ENCODE data around the gene LRP5.
"Not testable (repeated sequence)": the region's sequence is repeated elsewhere in the genome, so short reads cannot be mapped to it uniquely, and the experiment has no call there.

The LRP5 gene

GRCh38 chr11:68273026-68273738, 39.2 kb upstream of the LRP5 start:
- DNase-seq = no peak
- H3K4me3 Mint-ChIP-seq = peak overlapping the region; percentile 96
- H3K4me1 Mint-ChIP-seq = peaks cover 43% of the 10 kb centered on the region
- no peaks in the 10 kb centered on the region for H3K9me3 Mint-ChIP-seq
- ATAC-seq = no peak
- no peaks in the 10 kb centered on the region for H3K27me3 Mint-ChIP-seq
- H3K36me3 Mint-ChIP-seq (ENCODE audit: low read depth) = peaks cover 5% of the 10 kb centered on the region
- peak overlapping the region; percentile 56 for H3K27ac Mint-ChIP-seq

GRCh38 chr11:68274306-68274705, 38.1 kb upstream of the LRP5 start:
- Mint-ChIP-seq H3K27me3 (no peaks in the 10 kb centered on the region), H3K27ac (peak overlapping the region; percentile 3), H3K4me3 (no peak overlapping the region), H3K36me3 (ENCODE audit: low read depth) (peaks cover 5% of the 10 kb centered on the region), H3K9me3 (no peaks in the 10 kb centered on the region), H3K4me1 (peaks cover 37% of the 10 kb centered on the region)
- DNase-seq (no peak), ATAC-seq (no peak)

GRCh38 chr11:68275721-68276507, 36.5 kb upstream of the LRP5 start:
- H3K27ac Mint-ChIP-seq = no peak overlapping the region
- no peaks in the 10 kb centered on the region for H3K36me3 Mint-ChIP-seq (ENCODE audit: low read depth)
- no peaks in the 10 kb centered on the region for H3K9me3 Mint-ChIP-seq
- peaks cover 27% of the 10 kb centered on the region for H3K4me1 Mint-ChIP-seq
- H3K4me3 Mint-ChIP-seq = no peak overlapping the region
- no peak for DNase-seq
- no peaks in the 10 kb centered on the region for H3K27me3 Mint-ChIP-seq
- ATAC-seq = no peak

DNA sequence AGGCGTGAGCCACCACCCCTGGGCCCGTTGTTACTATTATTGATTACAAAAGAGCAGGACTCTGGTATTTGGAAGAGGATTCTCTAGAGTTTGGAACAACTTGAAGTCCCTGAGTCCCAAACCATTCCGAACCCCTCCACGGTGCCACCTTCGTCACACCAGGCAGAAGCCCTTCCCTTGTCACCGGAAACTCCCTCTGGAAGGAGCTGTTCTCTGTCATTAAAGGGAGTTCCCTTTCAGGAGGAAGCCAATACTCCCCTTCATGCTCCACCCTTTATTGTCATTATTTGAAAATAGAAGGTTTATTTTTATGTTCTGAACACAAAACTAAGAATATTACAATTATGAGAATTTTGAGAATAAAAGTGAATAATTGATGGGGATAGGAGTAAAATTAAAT, 35.5 kb upstream of the LRP5 start:
- no peaks in the 10 kb centered on the region for H3K36me3 Mint-ChIP-seq (ENCODE audit: low read depth)
- peaks cover 33% of the 10 kb centered on the region for H3K4me1 Mint-ChIP-seq
- no peak overlapping the region for H3K4me3 Mint-ChIP-seq
- H3K27ac Mint-ChIP-seq = no peak overlapping the region
- H3K27me3 Mint-ChIP-seq = no peaks in the 10 kb centered on the region
- ATAC-seq = no peak
- no peaks in the 10 kb centered on the region for H3K9me3 Mint-ChIP-seq
- DNase-seq = no peak

DNA sequence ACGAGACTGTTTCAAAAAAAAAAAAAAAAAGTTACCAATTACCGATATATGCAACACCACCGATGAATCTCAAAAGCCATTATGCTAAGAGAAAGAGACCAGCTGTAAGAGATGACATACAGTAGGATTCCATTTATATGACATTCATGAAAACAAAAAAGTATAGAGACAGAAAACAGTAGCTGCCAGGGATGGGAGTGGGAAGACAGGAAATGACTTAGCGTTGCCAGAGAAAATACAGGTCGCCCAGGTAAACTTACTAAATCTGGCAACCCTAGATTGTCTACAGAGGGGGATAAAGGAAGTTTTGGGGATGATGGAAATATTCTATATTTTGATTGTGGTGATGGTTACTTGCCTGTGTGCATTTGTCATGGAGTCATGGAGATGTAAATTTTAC, 32.7 kb upstream of the LRP5 start:
- H3K4me1 Mint-ChIP-seq = peaks cover 34% of the 10 kb centered on the region
- no peaks in the 10 kb centered on the region for H3K27me3 Mint-ChIP-seq
- H3K9me3 Mint-ChIP-seq = peaks cover 6% of the 10 kb centered on the region
- no peak overlapping the region for H3K4me3 Mint-ChIP-seq
- H3K27ac Mint-ChIP-seq = no peak overlapping the region
- H3K36me3 Mint-ChIP-seq (ENCODE audit: low read depth) = no peaks in the 10 kb centered on the region
- no peak for DNase-seq
- ATAC-seq = no peak

- Mint-ChIP-seq H3K4me3 (peak overlapping the region; percentile 65), H3K4me1 (peaks cover 26% of the 10 kb centered on the region), H3K27me3 (no peaks in the 10 kb centered on the region), H3K9me3 (peaks cover 9% of the 10 kb centered on the region), H3K27ac (peak overlapping the region; percentile 76), H3K36me3 (ENCODE audit: low read depth) (no peaks in the 10 kb centered on the region)
- ATAC-seq (peak; percentile 98), DNase-seq (peak; percentile 57)
These were observed 30.1 kb upstream of the LRP5 start for GRCh38 chr11:68282141-68282860.

DNA sequence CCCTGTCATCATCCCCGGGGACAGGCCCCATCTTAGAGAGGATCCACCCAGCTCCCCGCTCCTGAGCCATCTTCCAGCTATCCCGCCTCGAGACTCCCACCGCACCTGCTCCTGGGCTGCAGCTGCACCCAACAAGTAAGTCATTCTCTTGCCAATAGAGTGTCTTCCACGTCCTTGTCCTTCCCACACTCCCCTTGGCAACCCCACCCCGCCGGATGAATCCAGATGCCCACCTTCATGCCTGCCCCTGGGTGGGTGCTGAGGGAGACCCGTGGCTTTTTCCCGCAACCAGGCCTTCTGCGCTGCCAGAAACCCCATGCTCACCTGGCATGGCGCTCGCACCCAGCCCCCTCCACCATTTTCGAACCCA, 29.5 kb upstream of the LRP5 start:
- Mint-ChIP-seq H3K4me3 (peak overlapping the region; percentile 65), H3K4me1 (peaks cover 26% of the 10 kb centered on the region), H3K27me3 (peaks cover 1% of the 10 kb centered on the region), H3K27ac (peak overlapping the region; percentile 76), H3K9me3 (peaks cover 9% of the 10 kb centered on the region), H3K36me3 (ENCODE audit: low read depth) (no peaks in the 10 kb centered on the region)
- DNase-seq (no peak), ATAC-seq (no peak)

GRCh38 chr11:68284588-68284987, 27.8 kb upstream of the LRP5 start:
- not testable (repeated sequence) for DNase-seq; H3K27me3 Mint-ChIP-seq; H3K4me3 Mint-ChIP-seq; ATAC-seq; H3K27ac Mint-ChIP-seq; H3K36me3 Mint-ChIP-seq (ENCODE audit: low read depth)
- peaks cover 26% of the 10 kb centered on the region for H3K4me1 Mint-ChIP-seq
- H3K9me3 Mint-ChIP-seq = peaks cover 10% of the 10 kb centered on the region

DNA sequence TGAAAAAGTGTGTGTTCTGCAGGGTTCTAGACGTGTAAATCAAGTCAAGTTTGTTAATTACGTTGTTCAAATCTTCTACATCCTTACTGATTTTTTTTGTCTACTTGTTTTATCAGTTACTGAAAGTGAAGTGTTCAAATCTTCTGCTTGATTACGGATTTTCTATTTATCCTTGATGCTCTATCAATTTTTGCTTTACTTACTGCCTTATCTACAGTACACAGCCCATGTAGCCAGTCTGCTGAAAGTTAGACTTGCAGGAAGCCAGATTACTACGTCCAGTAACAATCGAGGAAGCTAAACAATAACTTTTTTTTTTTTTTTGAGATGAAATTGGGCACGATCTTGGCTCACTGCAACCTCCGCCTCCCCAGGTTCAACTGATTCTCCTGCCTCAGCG, 25.0 kb upstream of the LRP5 start:
- DNase-seq (no peak), ATAC-seq (no peak)
- Mint-ChIP-seq H3K4me1 (peaks cover 9% of the 10 kb centered on the region), H3K36me3 (ENCODE audit: low read depth) (no peaks in the 10 kb centered on the region), H3K27ac (no peak overlapping the region), H3K27me3 (peaks cover 2% of the 10 kb centered on the region), H3K9me3 (peaks cover 13% of the 10 kb centered on the region), H3K4me3 (no peak overlapping the region)

GRCh38 chr11:68289456-68289855, 22.9 kb upstream of the LRP5 start:
- no peaks in the 10 kb centered on the region for H3K36me3 Mint-ChIP-seq (ENCODE audit: low read depth)
- H3K27ac Mint-ChIP-seq = no peak overlapping the region
- peaks cover 9% of the 10 kb centered on the region for H3K9me3 Mint-ChIP-seq
- H3K4me3 Mint-ChIP-seq = no peak overlapping the region
- DNase-seq (no peak), ATAC-seq (no peak)
- H3K4me1 Mint-ChIP-seq = peaks cover 4% of the 10 kb centered on the region
- peaks cover 2% of the 10 kb centered on the region for H3K27me3 Mint-ChIP-seq

GRCh38 chr11:68293708-68294107, 18.7 kb upstream of the LRP5 start:
- DNase-seq = no peak
- H3K4me3 Mint-ChIP-seq = no peak overlapping the region
- ATAC-seq = no peak
- no peaks in the 10 kb centered on the region for H3K27me3 Mint-ChIP-seq
- H3K4me1 Mint-ChIP-seq = peaks cover 6% of the 10 kb centered on the region
- H3K9me3 Mint-ChIP-seq = peaks cover 4% of the 10 kb centered on the region
- H3K27ac Mint-ChIP-seq = no peak overlapping the region
- no peaks in the 10 kb centered on the region for H3K36me3 Mint-ChIP-seq (ENCODE audit: low read depth)

DNA sequence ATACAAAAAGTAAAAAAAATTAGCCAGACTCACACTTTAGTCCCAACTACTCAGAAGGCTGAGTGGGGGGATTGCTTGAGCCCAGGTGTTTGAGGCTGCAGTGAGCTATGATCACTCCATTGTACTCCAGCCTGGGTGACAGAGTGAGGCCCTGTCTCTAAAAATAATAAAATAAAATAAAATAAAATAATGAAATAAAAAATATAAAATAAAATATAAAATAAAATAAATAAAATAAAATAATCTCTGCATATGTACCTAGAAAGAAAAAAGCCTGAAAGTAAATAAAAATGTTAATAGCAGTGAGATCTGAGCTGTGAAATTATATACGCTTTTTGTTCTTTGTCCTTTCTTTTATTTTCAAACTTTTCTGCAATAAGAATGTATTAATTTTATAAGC, 17.1 kb upstream of the LRP5 start:
- Mint-ChIP-seq H3K4me1 (peaks cover 6% of the 10 kb centered on the region), H3K27ac (no peak overlapping the region), H3K9me3 (no peaks in the 10 kb centered on the region), H3K4me3 (no peak overlapping the region), H3K36me3 (ENCODE audit: low read depth) (no peaks in the 10 kb centered on the region), H3K27me3 (no peaks in the 10 kb centered on the region)
- DNase-seq = no peak
- ATAC-seq = no peak

DNA sequence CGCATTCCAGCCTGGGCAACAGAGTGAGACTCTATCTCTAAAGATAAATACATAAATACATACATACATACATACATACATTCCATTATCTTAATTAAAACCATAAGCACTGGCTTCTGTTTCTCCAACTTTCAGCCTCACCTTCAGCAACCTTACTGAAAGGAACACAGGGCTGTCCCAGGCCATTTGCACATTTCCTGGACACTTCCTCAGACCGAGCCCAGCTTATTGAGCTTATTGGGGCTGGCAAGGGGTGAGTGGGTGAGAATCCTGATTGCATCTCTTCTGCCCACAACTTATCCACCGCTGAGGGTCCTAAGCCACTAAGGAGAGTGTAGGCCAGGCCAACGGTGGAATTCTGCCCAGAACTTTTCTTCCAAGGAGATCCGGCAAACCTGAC, 16.5 kb upstream of the LRP5 start:
- peaks cover 6% of the 10 kb centered on the region for H3K4me1 Mint-ChIP-seq
- H3K27ac Mint-ChIP-seq = no peak overlapping the region
- no peak for ATAC-seq
- H3K9me3 Mint-ChIP-seq = no peaks in the 10 kb centered on the region
- H3K27me3 Mint-ChIP-seq = no peaks in the 10 kb centered on the region
- H3K36me3 Mint-ChIP-seq (ENCODE audit: low read depth) = no peaks in the 10 kb centered on the region
- no peak for DNase-seq
- no peak overlapping the region for H3K4me3 Mint-ChIP-seq

DNA sequence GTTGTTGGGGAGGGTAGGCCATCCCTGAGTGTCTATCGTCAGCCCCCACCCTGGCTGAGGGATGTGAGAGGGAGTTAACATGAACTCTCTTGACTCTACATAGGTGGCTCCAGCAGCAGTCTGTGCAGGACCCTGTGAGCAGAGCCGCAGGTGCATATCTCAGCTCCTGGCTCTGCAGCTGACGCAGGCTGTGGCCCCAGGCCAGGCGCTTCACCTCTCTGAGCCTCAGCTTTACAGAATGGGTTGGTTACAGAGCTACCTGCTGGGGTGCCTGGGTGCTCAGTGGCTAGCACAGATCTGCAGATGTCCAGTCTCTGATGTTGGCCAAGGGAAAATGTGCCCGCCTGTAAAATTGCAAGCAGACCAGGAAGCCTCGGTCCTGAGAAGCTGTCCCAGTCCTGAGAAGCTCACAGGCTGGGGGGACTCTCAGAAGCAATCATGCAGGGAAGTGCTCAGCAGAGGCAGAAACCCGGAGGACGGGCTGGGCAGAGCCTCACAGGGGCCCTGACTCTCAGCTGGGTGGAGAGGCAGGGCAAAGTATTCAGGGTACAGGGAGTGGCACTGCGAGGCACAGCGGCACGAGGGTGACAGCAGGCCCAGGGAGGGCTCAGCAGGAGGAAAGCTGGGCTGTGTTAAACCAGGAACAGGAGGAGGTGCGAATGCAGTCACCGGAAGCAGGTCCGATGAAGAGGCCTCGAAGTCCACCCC, 15.9 kb upstream of the LRP5 start:
- H3K4me1 Mint-ChIP-seq = peaks cover 6% of the 10 kb centered on the region
- no peaks in the 10 kb centered on the region for H3K36me3 Mint-ChIP-seq (ENCODE audit: low read depth)
- DNase-seq (no peak), ATAC-seq (no peak)
- H3K9me3 Mint-ChIP-seq = no peaks in the 10 kb centered on the region
- no peak overlapping the region for H3K4me3 Mint-ChIP-seq
- no peak overlapping the region for H3K27ac Mint-ChIP-seq
- no peaks in the 10 kb centered on the region for H3K27me3 Mint-ChIP-seq
